Neural progenitor cell (in vitro differentiated cells): ENCODE measurements around the gene NRTN. TPM values are rescaled to one million over a fixed set of nuclear protein-coding genes. Genes with fewer than 3 reads are reported as not detected.

Experiments
- DNase-seq: peaks from one replicate; pipeline ENCODE4 v3.0.0-alpha.2; 2016; ENCODE audit warnings: low spot score
- H2AFZ ChIP-seq: fragments of 200-600 bp; sonication (generic); replicated peaks from 2 replicates; pipeline ENCODE4 v1.6.1; 2016; ENCODE audit warnings: antibody characterized with exemption
- H3F3A ChIP-seq: fragments of 200-600 bp; sonication (generic); 2 replicates; pipeline ENCODE4 v1.6.1; 2016; ENCODE audit warnings: antibody characterized with exemption, low read depth
- H3K27ac ChIP-seq: fragments of 200-600 bp; sonication (generic); 2 replicates; pipeline ENCODE4 v1.5.1; 2016; ENCODE audit warnings: mild to moderate bottlenecking
- H3K27me3 ChIP-seq: fragments of 200-600 bp; sonication (generic); 2 replicates; pipeline ENCODE4 v1.6.1; 2016; ENCODE audit warnings: mild to moderate bottlenecking, moderate library complexity
- H3K36me3 ChIP-seq: fragments of 200-600 bp; sonication (generic); 2 replicates; pipeline ENCODE4 v1.5.1; 2016
- H3K4me1 ChIP-seq: fragments of 200-600 bp; sonication (generic); 2 replicates; pipeline ENCODE4 v1.6.1; 2016; ENCODE audit warnings: mixed run types
- H3K4me2 ChIP-seq: fragments of 200-600 bp; sonication (generic); 2 replicates; pipeline ENCODE4 v1.6.1; 2016
- H3K4me3 ChIP-seq: fragments of 200-600 bp; sonication (generic); 2 replicates; pipeline ENCODE4 v1.5.1; 2016
- H3K79me2 ChIP-seq: fragments of 200-600 bp; sonication (generic); 2 replicates; pipeline ENCODE4 v1.6.1; 2016; ENCODE audit warnings: low read depth
- H3K9ac ChIP-seq: fragments of 200-600 bp; sonication (generic); 2 replicates; pipeline ENCODE4 v1.6.1; 2016
- H3K9me3 ChIP-seq: fragments of 200-600 bp; sonication (generic); 2 replicates; pipeline ENCODE4 v1.5.1; 2016; ENCODE audit warnings: low read depth
- H4K20me1 ChIP-seq: fragments of 200-600 bp; sonication (generic); 2 replicates; pipeline ENCODE4 v1.6.1; 2016; ENCODE audit warnings: low read depth
- H3K27ac Mint-ChIP-seq: 3 replicates; pipeline ENCODE4 v1.8.0; 2021; ENCODE audit warnings: mixed read lengths
- H3K27me3 Mint-ChIP-seq: 2 replicates; pipeline ENCODE4 v1.8.0; 2022; ENCODE audit warnings: low read depth, mild to moderate bottlenecking, inconsistent platforms, moderate library complexity, mixed read lengths; ENCODE audit not compliant: insufficient read depth
- H3K36me3 Mint-ChIP-seq: 3 replicates; pipeline ENCODE4 v1.8.0; 2021; ENCODE audit warnings: mixed read lengths
- H3K4me1 Mint-ChIP-seq: 3 replicates; pipeline ENCODE4 v1.8.0; 2021; ENCODE audit warnings: mixed read lengths
- H3K4me3 Mint-ChIP-seq: 3 replicates; pipeline ENCODE4 v1.8.0; 2021; ENCODE audit warnings: mild to moderate bottlenecking, moderate library complexity, mixed read lengths
- H3K9me3 Mint-ChIP-seq: 3 replicates; pipeline ENCODE4 v1.8.0; 2020; ENCODE audit warnings: mixed read lengths
- EZH2 ChIP-seq: fragments of 200-600 bp; sonication (generic); IDR thresholded peaks from 2 replicates; pipeline ENCODE4 v1.6.1; 2017; ENCODE audit warnings: antibody characterized with exemption, mild to moderate bottlenecking, moderate library complexity
- EZH2phosphoT487 ChIP-seq: fragments of 200-600 bp; sonication (generic); IDR thresholded peaks from 2 replicates; pipeline ENCODE4 v1.6.1; 2017; ENCODE audit warnings: antibody characterized with exemption
- total RNA-seq: library from RNA; depleted of rRNA; stranded (reverse); fragments of >200 nt; gene quantifications from 2 replicates; pipeline ENCODE4 v1.2.3, GENCODE V29; 2015; ENCODE audit warnings: low replicate concordance
- TF ChIP-seq, protein P1 (sequence below): fragments of 200-600 bp; sonication (generic); IDR thresholded peaks from 2 replicates; pipeline ENCODE4 v1.5.1; 2017; ENCODE audit warnings: antibody characterized with exemption, mild to moderate bottlenecking

NRTN gene
- total RNA-seq, 1 donor from 2014 or later, result 2.4 TPM

DNA sequence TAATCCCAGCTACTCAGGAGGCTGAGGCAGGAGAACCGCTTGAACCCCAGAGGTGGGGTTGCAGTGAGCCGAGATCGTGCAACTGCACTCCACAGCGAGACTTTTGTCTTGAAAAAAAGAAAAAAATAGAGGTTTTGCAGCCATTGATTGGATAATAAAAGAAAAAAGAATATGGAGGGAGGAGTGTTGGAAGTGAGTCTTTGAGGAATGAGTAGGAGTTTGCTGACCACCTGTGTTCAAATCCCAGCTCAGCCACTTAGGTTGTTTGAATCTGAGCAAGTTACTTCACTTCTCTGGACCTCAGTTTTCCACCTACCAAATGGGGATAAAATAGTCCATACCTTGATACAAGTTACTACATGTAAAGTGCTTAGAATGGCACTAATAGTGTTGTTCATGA lies 6.2 kb downstream of the NRTN start:
- Histone ChIP-seq H3K79me2 (no peaks in the 10 kb centered on the region), H4K20me1 (no peaks in the 10 kb centered on the region), H3K4me3 (no peak overlapping the region), H3K27ac (no peak overlapping the region), H2AFZ (no peak overlapping the region), H3F3A (peaks cover 2% of the 10 kb centered on the region), H3K36me3 (no peaks in the 10 kb centered on the region), H3K4me2 (no peak overlapping the region), H3K9ac (no peak overlapping the region), H3K4me1 (peaks cover 7% of the 10 kb centered on the region), H3K9me3 (no peaks in the 10 kb centered on the region), H3K27me3 (no peaks in the 10 kb centered on the region)
- H3K27ac Mint-ChIP-seq, result no peak overlapping the region
- no peak for DNase-seq
- no peaks in the 10 kb centered on the region for H3K9me3 Mint-ChIP-seq
- H3K4me1 Mint-ChIP-seq, result peaks cover 11% of the 10 kb centered on the region
- no peak for TF ChIP-seq EZH2phosphoT487
- no peak for TF ChIP-seq EZH2
- peaks cover 5% of the 10 kb centered on the region for H3K27me3 Mint-ChIP-seq
- peak overlapping the region; percentile 55 for H3K4me3 Mint-ChIP-seq
- no peaks in the 10 kb centered on the region for H3K36me3 Mint-ChIP-seq

DNA sequence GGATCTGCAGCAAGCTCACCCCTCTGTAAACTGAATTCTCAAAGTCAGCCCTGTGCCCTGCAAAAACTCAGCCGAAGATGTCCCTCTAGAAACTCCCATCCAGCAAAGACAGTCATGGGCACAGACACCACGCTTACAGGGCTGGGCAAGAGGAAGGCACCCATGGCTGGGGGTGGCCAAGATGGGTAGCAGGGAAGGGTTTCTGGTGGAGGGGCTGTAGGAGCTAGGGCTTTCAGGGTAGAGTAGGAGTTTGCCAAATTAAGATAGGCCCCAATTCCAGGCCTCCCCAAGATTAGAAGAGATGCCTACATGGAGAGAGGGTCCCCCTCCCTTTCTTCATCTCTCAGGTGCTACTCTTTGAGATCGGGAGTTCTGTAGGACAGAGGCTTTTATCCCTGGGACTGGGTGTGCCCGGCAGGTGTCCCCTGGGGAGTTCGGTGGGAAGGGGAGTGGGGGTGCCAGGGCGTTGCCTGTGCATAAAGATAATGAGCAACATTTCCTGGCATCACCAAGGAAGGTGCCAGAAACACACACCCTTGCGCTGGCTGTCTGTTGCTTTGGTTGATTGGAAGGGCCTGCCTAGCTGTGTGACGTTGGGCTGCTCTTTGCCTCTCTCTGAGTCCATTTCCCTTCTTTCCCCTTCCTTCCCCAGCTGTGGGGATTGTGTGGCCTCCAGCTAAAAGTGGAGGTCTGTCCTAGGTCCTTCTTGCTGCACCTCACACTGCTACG lies 9.4 kb downstream of the NRTN start:
- H3K9me3 ChIP-seq, result no peaks in the 10 kb centered on the region
- H2AFZ ChIP-seq, result no peak overlapping the region
- Mint-ChIP-seq H3K27ac (no peak overlapping the region), H3K9me3 (no peaks in the 10 kb centered on the region), H3K4me3 (no peak overlapping the region), H3K27me3 (peaks cover 2% of the 10 kb centered on the region), H3K36me3 (no peaks in the 10 kb centered on the region), H3K4me1 (peaks cover 2% of the 10 kb centered on the region)
- no peaks in the 10 kb centered on the region for H3K27me3 ChIP-seq
- no peaks in the 10 kb centered on the region for H3K36me3 ChIP-seq
- no peak overlapping the region for H3K9ac ChIP-seq
- no peaks in the 10 kb centered on the region for H3K79me2 ChIP-seq
- H3K4me1 ChIP-seq, result no peaks in the 10 kb centered on the region
- no peak overlapping the region for H3K4me3 ChIP-seq
- H3K4me2 ChIP-seq, result no peak overlapping the region
- H3F3A ChIP-seq, result no peaks in the 10 kb centered on the region
- TF ChIP-seq EZH2 (no peak), EZH2phosphoT487 (no peak)
- TF ChIP-seq, protein P1, sequence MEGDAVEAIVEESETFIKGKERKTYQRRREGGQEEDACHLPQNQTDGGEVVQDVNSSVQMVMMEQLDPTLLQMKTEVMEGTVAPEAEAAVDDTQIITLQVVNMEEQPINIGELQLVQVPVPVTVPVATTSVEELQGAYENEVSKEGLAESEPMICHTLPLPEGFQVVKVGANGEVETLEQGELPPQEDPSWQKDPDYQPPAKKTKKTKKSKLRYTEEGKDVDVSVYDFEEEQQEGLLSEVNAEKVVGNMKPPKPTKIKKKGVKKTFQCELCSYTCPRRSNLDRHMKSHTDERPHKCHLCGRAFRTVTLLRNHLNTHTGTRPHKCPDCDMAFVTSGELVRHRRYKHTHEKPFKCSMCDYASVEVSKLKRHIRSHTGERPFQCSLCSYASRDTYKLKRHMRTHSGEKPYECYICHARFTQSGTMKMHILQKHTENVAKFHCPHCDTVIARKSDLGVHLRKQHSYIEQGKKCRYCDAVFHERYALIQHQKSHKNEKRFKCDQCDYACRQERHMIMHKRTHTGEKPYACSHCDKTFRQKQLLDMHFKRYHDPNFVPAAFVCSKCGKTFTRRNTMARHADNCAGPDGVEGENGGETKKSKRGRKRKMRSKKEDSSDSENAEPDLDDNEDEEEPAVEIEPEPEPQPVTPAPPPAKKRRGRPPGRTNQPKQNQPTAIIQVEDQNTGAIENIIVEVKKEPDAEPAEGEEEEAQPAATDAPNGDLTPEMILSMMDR, result no peak
- no peaks in the 10 kb centered on the region for H4K20me1 ChIP-seq
- no peak overlapping the region for H3K27ac ChIP-seq
- DNase-seq, result no peak

DNA sequence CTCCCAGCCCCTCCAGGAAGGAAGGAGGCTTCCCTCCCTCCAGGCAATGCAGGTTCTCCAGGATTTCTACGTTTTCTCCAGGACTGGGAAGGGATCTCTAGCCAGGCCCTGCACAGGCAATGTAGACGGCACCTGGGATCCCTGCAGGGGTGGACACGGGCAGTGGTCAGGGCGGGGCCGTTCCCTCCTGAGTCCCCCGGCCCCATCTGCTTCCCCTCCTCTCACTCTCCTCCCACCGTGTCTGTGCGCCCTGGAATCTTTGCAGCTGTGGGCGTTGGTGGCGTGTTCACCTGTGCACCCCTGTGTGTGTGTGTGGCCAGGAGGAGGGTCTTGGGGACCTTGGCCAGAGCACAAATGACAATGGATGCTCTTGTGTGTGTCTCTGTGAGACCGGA lies 10.0 kb downstream of the NRTN start:
- Mint-ChIP-seq H3K4me1 (peaks cover 2% of the 10 kb centered on the region), H3K4me3 (no peak overlapping the region), H3K27me3 (no peaks in the 10 kb centered on the region), H3K27ac (peak overlapping the region; percentile 59), H3K36me3 (no peaks in the 10 kb centered on the region), H3K9me3 (no peaks in the 10 kb centered on the region)
- Histone ChIP-seq H3K9me3 (no peaks in the 10 kb centered on the region), H3K79me2 (no peaks in the 10 kb centered on the region), H3K9ac (peak overlapping the region; percentile 37), H3F3A (no peaks in the 10 kb centered on the region), H3K4me3 (no peak overlapping the region), H3K27ac (no peak overlapping the region), H2AFZ (no peak overlapping the region), H3K4me2 (no peak overlapping the region), H4K20me1 (no peaks in the 10 kb centered on the region), H3K4me1 (no peaks in the 10 kb centered on the region), H3K36me3 (no peaks in the 10 kb centered on the region), H3K27me3 (no peaks in the 10 kb centered on the region)
- TF ChIP-seq, protein P1, result no peak
- TF ChIP-seq EZH2 (no peak), EZH2phosphoT487 (no peak)
- no peak for DNase-seq

DNA sequence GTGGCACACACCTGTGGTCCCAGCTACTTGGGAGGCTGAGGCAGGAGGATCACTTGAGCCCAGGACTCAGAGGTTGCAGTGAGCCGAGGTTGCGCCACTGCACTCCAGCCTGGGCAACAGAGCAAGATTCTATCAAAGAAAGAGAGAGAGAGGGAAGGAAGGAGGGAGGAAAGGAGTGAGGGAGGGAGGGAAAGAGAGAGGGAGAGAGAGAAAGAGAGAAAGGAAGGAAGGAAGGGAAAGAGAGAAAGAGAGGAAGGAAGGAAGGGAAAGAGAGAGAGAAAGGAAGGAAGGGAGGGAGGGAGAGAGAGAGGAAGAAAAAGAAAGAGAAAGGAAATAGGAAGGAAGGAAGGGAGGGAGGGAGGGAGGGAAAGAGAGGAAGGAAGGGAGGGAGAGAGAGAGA lies 12.4 kb downstream of the NRTN start:
- H3K4me3 ChIP-seq, result no peak overlapping the region
- H2AFZ ChIP-seq, result no peak overlapping the region
- H3K27me3 Mint-ChIP-seq, result peaks cover 3% of the 10 kb centered on the region
- no peak overlapping the region for H3K9ac ChIP-seq
- H3K9me3 ChIP-seq, result no peaks in the 10 kb centered on the region
- H3K79me2 ChIP-seq, result no peaks in the 10 kb centered on the region
- no peaks in the 10 kb centered on the region for H3K36me3 ChIP-seq
- no peaks in the 10 kb centered on the region for H3K36me3 Mint-ChIP-seq
- H3K4me2 ChIP-seq, result no peak overlapping the region
- no peak for DNase-seq
- TF ChIP-seq EZH2 (no peak), EZH2phosphoT487 (no peak)
- TF ChIP-seq, protein P1, result no peak
- H3K9me3 Mint-ChIP-seq, result no peaks in the 10 kb centered on the region
- no peak overlapping the region for H3K27ac Mint-ChIP-seq
- H3K27ac ChIP-seq, result no peak overlapping the region
- no peaks in the 10 kb centered on the region for H3K4me1 ChIP-seq
- H3K27me3 ChIP-seq, result no peaks in the 10 kb centered on the region
- H3F3A ChIP-seq, result no peaks in the 10 kb centered on the region
- H3K4me3 Mint-ChIP-seq, result no peak overlapping the region
- H4K20me1 ChIP-seq, result no peaks in the 10 kb centered on the region
- H3K4me1 Mint-ChIP-seq, result peaks cover 2% of the 10 kb centered on the region
